ENCODE results near the gene CRBN.

DNA sequence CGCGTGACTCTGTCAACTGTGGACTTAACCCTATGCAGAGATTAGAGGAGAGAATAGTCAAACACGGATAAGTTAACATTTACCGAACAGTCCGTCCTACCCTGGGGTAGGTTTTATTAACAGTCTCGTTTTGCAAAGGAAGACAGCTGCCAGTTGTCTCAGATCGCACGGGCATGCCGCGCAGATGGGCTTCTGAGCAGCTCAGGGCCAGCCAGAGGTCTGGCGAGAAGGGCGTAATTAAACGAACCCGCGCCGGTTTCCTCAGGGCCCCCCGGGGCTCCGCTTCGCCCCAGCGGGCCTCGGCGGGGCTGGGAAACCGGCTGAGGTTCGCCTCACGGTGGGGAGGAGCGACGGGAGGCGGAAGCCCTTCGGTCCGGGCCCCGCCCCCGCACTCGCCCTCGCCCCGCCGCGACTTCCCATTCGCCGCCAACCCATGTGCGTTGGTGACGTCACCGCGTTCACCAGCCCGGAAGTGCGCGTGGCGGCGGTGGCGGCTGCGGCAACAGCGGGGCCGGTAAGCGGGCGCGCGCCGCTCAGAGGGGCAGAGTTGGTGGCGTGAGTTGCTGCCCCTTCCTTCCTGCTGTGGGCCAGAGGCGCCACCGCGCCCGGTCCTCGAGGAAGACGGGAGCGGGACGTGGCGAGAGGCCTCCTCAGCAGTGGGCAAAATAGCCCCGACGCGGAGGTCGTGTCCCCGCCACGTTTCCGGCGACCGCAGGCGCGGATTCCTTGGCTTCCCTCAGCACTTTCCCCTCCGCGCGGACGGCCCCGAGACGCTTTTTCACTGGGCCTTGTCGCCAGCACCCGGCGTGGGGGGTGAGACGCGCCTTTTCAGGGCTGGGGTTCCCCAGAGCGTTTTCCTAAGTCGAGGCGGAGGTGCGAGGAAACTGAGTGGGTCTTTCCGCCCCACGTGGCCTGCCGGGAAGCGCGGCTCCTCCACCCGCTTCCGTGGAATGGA is 52.7 kb downstream of the CRBN start, which contains the start of gene TRNT1:
- TF ChIP-seq POLR2A (IDR thresholded peaks at IDR 0.05): peak in 1 of 2 donors; percentile 86
- TF ChIP-seq, protein P1, sequence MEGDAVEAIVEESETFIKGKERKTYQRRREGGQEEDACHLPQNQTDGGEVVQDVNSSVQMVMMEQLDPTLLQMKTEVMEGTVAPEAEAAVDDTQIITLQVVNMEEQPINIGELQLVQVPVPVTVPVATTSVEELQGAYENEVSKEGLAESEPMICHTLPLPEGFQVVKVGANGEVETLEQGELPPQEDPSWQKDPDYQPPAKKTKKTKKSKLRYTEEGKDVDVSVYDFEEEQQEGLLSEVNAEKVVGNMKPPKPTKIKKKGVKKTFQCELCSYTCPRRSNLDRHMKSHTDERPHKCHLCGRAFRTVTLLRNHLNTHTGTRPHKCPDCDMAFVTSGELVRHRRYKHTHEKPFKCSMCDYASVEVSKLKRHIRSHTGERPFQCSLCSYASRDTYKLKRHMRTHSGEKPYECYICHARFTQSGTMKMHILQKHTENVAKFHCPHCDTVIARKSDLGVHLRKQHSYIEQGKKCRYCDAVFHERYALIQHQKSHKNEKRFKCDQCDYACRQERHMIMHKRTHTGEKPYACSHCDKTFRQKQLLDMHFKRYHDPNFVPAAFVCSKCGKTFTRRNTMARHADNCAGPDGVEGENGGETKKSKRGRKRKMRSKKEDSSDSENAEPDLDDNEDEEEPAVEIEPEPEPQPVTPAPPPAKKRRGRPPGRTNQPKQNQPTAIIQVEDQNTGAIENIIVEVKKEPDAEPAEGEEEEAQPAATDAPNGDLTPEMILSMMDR (IDR thresholded peaks at IDR 0.05): peak in 2 of 12 donors; percentile 7 to 10
